NCI-H748 (cell line): ENCODE measurements around the gene KRT78.
A peak's percentile ranks its signal among the peaks of the same experiment; 100 is the strongest.

Source experiments
- DNase-seq: peaks from one replicate; lab custom pipeline; 2025; ENCODE audit not compliant: unreplicated experiment; lab: John Stamatoyannopoulos, UW

KRT78 gene

DNA sequence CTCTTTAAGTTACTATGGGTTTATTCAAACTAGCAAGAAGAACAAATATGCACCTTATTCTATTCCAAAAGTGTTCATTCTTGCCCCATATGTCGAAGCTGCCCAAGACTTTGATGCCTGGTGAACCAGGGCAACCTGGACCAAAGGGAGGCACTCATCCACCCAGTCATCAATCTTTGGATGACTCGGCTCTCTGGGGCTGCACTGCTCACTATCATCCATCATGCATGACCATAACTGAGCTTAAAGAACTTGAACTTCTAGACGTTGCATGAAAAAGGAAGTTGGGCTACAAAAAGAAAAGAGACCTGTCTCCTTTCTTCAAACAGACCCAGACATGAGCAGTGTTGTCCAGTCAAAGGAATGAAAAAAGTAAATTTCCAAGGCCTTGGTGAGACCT lies 36.0 kb downstream of the KRT78 start:
- no peak for DNase-seq

DNA sequence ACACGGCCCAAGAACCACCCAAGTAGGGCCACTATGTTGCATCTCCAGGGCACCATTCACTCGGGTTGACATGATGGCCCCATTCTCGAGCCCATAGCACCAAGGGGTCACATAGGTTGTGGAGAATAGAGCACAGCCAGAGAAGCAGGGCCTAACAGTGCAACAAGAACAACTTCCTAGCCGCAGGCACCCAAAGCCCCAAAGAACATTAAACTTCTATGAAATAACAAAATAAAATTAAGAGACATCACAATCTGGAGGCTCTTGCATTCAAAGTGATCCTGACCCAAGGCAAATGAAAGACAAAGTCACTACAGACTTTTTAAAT lies 36.8 kb downstream of the KRT78 start:
- no peak for DNase-seq

DNA sequence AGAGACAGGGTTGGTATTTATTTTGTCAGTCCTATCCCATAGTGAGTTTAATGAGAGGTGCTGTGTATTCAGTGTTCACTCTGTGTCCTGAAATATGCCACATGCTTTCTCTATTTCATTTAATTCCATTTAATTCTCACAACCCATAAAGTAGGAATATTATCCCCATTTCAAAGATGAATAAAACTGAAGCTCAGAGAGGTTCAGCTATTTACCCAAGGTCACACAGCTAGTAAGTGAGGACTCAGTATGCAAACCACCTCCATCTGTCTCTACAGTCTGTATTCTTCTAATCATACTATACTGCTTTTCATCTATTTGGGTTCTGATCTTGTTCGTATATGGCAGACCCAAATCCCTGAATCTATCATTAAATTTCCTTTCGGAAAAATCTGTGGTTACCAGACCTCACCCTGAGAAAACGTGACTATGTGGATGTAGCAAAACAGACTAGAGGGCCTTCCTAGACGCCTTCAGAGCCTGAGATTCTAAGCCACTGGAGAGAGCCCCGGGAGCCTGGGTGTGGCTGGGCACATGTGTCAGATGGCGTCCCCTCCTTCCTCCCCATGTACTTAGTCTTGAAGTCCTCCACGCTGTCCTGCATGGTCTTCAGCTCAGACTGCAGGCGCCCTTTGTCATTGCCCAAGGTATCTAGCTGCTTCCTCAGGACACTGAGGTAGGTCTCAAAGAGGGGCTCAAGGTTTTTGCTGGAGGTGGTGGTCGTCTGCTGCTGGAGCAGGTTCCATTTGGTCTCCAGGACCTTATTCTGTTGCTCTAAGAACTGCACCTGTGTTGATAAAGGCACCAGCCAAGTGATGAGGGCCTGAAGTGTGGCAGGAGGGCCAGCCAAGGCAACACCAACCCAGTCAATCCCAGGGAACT lies 37.4 kb downstream of the KRT78 start:
- DNase-seq = no peak

DNA sequence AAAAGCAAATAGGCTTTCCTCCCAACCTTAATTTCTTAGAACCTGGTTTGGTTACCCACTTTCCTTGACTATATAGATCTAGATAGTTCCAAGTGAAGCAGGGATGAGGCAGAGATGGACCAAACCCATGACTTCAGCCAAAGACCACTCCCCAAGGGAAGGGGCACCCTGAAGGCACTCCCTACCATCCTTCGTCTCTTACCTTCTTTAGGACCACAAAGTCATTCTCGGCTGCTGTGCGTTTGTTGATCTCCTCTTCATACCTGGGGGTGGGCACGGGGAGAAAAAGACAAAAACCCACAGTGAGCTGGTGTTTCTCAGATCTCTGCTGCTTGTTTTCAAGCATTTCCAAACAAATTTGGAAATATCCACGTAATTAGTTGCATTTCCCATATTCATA lies 38.2 kb downstream of the KRT78 start:
- no peak for DNase-seq

DNA sequence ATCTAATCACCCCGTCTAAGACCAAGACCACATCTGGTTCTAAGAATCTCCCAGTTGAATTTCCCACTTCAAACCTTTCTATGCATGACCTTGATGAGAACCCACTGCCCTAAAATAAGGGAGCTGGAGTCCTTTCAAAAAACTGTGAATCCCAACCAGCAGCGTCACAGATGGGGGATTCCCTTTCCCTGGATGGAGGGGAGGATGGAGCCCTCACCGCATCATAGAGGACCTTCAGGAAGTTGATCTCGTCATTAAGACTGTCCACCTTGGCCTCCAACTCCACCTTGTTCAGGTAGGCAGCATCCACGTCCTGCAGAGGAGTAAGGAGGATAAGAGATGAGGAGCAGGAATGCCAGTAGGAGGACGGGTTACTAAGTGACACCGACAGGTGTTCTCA lies 39.6 kb downstream of the KRT78 start:
- DNase-seq = no peak

DNA sequence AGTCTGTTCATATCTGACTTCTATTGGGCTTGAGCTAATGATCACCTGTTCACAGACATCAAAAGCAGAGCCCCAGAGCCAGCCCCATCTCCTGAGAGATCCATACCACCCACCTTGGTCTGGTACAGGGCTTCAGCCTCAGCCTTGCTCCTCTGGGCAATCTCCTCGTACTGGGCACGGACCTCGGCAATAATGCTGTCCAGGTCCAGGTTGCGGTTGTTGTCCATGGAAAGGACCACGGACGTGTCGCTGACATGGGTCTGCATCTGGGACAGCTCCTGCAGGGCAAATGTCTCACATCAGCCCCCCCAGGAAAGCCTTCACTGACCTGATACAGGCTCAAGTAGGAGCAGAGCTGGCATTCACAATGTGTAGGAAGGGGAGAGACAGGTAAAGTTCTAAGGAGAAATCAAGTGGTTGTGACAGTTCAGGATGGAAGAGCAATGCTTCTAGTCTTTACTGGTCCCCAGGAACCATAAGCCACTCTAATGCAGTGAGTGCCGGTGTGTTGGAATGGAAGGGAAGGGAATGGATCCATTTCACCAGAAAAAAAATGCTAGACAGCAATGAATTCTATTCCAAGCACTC lies 40.1 kb downstream of the KRT78 start:
- no peak for DNase-seq

DNA sequence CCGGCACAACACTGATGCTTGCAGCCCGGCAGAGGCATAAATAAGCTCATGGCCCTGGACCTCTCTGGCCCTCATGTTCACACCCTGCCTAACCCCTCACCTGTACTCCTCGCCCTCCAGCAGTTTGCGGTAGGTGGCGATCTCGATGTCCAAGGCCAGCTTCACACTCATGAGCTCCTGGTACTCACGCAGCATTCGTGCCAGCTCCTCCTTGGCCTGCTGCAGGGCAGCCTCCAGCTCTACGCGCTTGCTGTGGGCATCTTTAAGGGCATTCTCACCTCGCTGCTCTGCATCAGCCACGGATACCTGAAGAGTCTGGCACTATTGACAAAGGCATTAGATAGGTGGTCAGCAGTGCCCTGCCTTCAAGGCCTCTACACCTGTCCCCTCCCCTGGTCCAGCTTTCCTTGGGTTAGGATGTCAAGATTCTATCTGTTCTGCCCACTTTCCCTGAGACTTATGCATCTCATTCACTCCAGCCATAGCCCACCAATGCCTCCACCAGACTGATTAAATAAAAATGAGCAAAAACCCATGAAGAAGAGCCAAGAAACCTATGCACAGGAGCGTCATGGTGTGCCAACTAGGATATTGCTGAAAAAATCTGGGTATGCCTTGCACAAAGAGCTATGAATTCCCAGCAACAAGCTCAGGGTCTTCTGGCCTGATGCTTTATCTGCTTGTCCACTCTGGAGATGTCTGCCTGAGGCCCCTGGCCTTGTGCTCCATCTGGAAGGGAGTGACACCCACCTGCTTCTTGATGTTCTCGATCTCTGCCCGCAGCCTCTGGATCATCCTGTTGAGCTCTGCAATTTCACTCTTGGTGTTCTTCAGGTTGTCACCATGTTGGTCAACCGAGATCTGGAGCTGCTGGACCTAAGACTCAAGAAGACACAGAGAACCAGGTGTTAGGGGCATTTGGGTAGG lies 41.0 kb downstream of the KRT78 start:
- DNase-seq = no peak

DNA sequence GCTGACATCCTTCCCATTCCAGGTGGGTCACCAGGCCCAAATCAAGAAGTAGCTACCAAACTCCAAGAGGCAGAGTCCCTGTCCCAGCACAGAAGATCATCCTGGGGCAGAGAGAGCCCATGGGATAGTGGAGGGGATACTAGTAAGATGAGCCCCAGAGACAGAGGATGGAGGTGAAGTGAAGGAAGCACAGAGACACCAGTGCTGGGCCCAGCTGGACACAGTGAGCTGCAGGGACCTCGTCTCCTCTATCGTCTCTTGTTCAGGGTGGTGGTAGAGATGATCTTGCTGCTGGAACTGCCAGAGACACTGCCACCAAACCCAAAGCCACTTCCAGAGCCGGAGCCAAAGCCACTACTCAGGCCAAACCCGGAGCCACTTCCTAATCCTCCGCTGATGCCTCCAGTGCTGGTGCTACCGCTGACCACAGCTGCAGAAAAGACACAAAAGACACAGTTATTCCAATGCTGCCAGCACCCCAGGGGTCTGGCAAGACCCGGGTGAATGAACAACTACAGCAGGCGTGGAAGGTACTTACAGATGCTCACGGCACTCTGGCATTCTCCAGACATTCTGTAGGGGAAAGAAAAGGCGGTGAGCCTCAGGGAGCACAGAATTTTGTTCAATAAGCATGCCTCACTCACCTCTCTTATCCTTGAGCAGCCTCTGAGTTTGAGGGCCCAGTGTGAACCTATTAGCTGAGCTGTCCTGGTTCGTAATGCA lies 41.8 kb downstream of the KRT78 start:
- DNase-seq = no peak

DNA sequence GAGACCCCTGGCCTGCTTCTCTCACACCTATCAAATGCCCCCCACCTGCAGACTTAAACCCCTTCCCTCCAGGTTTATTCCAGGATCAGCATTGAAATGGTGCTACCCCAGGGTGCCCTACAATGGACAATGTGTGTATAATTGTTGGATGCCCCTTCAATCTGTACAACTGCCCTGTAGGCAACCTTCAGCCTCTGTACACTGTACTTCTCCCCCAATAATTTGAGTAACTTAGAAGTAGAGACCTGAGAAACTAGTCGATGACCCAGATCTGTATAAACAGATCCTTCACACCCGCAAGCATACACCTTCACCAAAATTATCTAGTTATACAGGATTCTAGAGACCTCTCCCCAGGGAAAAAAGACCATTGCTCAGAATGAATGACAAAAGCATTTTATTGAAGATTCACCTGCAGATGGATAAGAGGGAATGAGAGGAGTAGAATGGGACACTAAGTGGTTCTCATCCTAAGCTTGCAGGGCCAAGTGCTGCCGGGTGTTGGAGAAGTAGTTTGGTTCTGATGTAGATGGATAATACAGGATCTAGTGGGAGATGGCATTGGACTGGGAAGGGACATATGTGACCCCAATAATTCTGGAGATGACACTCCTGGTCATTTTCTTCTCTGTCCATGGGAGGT lies 42.5 kb downstream of the KRT78 start:
- DNase-seq = no peak

DNA sequence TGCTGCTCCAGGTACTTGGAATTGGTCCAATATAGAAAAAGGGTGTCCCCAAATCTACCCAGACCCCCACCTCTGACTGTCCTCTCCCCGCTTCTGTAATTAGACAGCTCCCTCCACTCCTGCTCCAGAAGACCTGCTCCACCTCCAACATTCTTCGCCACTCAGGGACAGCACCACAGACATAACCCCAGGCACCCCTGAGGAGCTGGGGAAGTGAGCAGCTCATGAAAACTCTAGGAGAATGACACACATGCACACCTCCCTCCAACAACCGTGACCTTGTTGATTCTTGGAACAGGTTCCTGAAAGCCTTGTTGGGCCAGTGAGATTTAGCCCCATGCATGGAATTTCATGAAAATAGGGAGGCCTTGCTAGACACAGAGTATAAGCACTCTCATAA lies 43.1 kb downstream of the KRT78 start:
- no peak for DNase-seq

DNA sequence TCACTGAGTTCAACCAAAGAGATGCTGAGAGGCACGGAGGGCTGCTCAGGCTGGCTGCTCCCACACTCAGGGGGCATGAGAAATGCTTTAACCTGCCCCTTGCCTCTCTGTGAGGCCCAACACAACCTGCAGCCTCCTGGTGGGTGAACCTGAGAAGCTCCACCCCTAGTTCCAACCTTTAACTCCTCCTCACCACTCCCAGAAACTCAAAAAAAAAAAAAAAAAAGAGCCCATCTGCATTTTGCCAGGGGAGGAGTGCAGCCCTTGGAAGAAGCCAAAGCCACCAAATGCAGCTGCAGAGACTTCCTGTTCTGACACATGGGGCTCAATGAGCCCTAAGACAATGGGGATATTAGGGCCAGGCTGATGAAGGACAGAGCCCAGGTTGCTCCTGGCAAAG lies 43.8 kb downstream of the KRT78 start:
- peak; percentile 31 for DNase-seq

DNA sequence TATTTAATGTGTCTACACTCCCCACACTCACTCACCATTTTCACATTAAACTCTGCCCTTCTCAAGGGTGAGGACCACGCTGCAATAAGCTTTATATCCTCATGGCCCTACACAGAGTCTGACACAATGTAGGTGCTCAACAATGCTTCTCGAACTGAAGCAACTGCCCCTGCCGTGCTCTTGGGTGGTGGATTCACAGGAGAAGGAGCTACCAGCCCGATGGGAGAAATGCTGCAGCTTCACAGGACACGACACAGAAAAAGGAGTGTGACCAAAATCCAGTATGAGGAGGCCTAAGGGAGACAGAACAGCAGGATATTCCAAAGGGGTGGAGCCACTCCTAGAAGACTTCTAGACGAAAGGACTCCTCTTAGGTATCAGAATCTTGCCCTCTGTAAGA lies 46.4 kb downstream of the KRT78 start:
- DNase-seq = no peak

DNA sequence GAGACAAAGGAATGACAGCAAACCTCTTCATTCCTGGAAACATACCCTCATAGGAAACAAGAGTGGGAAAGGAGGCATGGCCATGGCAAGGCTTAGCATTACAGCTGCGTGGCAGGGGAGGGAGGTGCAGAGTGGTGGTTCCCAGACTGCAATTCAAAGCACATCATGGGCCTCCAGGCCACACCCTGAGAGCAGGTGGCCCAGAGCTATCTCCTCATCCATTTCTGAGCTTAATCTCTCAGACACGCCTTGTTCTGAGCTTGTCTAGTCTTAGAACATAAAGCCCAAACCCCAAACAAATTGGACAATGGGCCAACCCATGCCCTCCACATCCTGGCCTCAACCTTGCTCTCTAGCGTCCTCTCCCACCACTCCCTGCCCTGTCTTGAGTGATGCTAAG lies 47.0 kb downstream of the KRT78 start:
- peak; percentile 45 for DNase-seq

DNA sequence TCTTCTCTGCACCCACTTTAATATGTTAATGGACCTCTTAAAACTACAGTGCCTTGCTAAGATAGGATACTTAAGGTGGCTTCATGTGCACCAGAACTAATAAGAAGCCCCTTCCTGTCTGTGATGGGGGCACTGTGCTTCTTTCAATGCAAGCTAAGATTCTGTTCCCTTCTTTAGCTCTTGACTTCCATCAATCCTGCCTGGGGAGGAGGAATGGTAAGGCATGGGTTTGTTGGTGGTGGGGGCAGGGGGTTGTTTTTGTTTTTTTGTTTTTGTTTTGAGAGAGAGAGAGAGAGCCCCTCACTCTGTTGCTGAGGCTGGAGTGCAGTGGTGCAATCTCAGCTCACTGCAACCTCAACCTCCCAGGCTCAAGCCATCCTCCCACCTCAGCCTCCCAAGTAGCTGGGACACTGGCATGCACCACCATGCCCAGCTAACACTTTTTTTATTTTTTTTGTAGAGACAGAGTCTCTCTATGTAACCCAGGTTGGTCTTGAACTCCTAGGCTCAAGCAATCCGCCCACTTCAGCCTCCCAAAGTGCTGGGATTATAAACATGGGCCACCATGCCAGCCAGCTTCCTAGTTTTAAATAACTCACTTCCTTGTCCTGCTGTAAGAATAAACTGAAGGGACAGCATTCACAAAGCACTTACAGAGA lies 48.4 kb downstream of the KRT78 start:
- peak; percentile 28 for DNase-seq

DNA sequence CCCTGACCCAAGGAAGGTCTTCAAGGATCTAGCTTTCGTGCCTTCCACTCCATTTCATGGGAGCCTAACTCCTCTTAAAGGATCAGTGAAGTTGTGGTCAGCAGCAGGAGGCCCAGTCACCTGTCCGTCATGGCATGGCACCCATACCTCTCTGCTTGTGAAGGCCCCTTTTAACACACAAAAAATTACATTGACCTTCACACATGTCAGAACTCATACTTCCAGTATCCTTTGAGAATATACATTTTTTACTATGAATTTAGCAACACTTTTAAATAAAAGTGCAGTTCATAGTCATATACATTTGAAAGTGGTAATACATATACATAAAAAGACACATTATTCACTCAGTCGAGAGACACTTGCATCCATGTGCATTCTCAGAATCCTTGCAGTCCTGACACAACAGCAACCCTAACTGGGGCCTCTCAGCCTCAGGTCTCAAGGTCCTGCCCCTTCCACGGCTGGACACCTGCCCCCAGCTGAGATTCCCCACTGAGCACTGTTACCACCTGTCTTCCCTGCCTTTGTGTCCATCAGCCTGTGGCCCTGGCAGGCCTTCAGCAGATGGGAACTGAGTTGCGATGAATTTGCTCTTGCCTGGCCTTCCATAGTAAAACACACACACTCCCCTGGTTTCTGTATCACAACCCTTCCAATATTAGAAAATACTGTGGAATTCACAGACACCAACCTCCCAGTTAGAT lies 49.1 kb downstream of the KRT78 start:
- DNase-seq = no peak

DNA sequence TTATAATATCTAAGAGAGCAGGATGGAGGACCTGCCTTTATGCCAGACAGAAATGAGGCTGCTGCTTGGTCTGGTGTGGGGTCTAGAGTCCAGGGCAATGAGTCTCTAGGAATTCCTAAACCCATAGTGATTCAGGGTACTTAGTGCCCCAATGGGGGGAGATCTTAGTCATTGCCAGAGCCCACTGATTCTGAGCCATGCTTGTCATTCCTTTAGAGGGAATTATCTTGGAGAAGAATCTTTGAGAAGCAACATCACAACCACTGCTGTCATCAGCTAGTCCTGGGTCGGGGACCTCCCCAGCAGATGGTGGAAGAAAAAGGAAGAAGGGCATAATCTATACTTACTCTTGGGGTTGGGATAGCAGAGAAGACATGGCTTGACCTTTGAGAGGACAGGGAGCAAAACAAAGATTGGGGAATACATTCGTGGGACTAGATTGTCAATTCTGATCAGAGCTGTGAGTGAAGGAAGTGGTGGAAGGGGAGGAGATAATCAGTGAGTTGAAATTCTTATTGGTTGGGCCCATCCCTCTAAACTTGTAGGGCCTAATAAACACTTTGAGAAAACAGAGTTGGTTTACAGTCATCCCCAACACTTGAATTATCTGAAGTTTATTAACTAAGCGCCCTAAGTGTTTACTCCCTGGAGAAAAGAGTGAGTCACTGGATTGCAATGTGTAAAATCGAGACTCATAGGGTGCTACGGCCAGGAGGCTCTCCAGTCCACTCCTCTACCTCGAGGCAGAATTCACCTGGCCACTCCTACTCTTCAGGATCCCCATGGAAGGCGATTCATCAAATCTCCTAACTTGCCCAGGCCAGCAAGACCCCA lies 49.9 kb downstream of the KRT78 start:
- no peak for DNase-seq

DNA sequence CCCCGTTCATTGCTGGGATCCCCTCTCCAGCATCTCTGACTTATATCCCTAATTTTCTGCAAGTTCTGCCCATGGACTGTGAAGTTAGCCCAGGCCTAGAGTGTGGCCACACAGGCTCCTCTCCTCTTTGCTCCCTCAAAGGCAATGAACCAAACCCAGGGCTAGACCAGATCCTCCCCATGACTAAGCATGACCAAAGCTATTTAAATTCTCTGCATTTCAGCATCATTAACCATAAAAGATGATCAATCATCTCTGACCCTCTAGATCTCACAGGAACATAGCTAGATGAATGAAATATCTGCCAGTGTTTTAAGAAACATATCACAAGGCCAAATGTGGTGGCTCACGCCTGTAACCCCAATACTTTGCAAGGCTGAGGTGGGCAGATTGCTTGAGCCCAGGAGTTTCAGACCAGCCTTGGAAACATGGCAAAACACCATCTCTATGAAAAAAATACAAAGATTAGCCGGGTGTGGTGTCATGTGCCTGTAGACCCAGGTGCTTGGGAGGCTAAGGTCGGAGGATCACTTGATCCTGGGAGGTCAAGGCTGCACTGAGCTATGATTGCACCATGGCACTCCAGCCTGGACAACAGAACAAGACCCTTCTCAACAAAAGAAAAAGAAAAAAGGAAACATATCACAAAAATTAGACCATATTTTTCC lies 50.7 kb downstream of the KRT78 start:
- DNase-seq = no peak

DNA sequence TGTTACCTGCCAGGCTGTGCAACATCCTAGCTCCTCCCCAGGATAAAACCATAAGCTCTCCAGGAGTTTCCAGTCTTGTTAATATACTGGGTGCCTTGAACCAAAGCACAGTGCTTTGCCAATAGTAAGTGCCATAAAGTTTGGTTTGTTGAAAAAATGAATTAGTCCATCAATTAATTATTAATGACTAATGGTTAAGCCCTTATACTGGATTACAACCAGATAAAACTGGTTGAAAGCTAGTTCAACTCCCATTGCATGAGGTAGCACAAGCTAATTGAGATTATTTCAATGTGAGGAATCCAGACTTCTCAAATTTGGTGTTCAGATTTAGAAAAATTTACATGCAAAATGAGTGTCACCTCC lies 51.3 kb downstream of the KRT78 start:
- no peak for DNase-seq
